Islet precursor cell (in vitro differentiated cells): ENCODE data around the gene HEATR9.

ENCODE experiments used
- DNase-seq: peaks from one replicate; pipeline ENCODE4 v3.0.0-alpha.2; 2018

Gene HEATR9

GRCh38 chr17:35855965-35856364 is 12.7 kb downstream of the HEATR9 start:
- DNase-seq, result no peak

DNA sequence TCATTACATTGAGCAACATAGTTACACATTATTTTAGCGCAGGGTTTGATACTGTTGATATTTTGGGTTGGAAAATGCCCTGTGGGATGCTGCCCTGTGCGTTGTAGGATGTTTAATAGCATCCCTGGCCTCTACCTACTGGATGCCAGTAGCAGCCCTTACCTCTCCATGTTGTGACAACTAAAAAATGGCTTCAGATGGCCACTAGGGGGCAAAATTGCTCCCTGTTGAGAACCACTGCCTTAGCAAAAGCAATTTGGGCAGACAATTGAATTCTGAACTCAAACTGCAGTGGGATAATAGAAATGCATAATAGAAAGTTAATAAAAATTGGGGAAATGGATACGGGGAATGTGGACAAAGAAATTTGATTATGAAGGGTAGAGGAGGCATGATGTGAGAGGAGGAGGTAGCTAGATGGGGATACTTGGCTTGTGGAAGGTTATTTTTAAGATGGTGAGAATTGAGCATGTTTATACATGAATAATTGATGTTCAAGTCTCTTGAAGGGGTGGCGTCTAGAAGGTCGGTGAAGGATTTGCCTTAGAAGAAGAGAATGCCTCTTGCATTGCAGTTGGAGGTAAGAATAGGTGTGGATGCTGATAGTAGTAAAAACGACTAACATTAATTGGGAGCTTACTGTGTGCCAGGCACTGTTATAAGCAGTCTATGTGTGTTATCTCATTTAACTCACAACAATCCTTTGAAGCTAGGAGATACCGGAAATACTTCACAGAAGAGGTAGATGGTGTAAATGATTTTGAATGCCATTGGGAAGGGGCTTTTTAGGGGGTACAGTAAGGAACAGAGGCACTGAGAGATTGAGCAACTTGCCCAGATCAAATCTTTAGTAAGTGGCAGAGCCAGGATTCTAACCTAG is 19.0 kb downstream of the HEATR9 start:
- peak; percentile 81 for DNase-seq

- no peak for DNase-seq
These were observed 20.9 kb downstream of the HEATR9 start for GRCh38 chr17:35847633-35848373.

DNA sequence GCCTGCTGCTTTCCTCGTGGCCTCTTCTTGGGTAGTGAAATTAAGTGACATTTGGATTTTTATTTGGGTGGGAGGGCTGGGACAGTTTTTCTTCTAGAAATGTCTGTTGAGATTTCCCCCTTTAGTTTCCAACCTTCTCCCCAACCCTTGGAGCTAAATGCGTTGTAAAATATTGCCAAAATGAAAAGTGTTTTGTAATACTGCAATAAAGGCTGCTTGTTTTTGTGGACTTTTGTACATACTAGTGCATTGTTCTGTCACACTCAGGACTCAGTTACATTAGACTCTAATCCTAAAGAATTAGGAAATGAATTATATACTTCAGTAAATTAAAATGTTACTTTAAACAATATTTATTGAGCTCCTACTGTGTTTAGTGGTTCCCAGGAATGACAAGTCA is 21.7 kb downstream of the HEATR9 start:
- DNase-seq, result no peak

DNA sequence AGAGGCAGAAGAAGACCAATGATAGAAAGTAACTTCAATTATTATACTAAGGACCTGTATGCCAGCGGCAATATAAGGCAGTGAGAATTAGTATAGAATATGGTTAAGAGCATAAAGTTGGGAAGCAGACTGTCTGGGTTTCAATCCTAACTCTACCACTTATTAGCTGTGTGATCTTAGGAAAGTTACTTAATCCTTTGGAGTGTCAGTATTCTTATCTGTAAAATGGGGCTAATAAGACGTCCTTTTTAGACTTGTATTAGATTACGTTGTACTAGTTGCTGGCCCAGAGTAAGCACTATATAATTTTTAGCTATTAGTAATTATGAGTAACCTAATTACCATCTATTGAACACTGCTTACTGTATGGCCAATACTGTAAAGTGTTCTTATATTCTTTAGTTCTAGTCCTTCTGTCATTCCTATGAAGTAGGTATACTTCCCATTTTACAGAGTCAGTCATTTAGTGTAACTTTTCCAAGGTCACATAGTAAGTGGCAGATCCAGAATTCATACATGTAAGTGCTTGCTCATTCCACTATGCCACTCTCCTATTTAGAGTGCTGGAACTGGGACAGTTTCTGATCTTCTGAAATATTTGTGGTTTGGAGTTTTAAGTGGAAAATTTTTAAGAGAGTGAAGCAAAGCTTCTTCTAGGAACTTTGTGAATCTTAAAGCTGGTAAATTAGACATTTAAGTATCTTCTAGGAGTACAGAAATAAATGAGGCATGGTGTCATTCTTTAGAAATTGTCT is 22.5 kb downstream of the HEATR9 start:
- DNase-seq, result no peak

DNA sequence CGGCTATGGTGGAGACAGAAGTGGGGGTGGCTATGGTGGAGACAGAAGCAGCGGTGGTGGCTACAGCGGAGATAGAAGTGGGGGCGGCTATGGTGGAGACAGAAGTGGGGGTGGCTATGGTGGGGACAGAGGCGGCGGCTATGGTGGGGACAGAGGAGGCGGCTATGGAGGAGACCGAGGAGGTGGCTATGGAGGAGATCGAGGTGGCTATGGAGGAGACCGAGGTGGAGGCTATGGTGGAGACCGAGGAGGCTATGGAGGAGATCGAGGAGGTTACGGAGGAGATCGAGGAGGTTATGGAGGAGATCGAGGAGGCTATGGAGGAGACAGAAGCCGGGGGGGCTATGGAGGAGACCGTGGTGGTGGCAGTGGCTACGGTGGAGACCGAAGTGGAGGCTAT is 24.1 kb downstream of the HEATR9 start:
- no peak for DNase-seq

- no peak for DNase-seq
These were observed 25.0 kb downstream of the HEATR9 start for GRCh38 chr17:35843698-35844097.

GRCh38 chr17:35842239-35842638 is 26.5 kb downstream of the HEATR9 start:
- no peak for DNase-seq

DNA sequence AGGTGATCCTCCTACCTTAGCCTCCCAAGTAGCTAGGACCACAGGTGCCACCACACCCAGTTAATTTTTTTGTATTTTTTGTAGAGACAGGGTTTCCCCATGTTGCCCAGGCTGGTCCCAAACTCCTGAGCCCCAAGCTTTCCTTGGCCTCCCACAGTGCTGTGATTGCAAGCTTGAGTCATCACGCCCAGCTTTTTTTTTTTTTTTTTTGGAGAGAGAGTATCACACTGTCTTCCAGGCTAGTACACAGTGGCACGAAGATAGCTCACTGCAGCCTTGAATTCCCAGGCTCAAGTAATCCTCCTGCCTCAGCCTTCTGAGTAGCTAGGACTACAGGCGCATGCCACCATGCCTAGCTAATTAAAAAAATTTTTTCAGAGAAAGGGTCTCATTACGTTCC is 27.2 kb downstream of the HEATR9 start:
- DNase-seq, result no peak

DNA sequence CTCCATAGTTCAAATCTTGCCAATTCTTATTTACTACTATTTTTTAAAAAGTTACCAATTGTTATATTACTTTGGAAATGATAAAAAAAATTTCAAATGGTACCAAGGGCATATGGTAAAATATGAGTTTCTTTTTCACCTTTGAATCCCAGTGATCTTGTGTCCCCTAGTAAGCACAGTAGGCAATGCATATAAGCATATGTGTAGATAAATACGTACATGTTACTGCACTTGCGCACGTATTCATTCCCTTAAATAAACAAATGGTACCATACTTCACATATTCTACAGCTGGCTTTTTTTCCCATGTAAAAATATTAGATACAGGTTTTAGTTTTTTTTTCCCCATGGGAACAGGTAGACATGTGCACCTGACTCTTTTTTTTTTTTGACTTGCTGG is 27.6 kb downstream of the HEATR9 start:
- DNase-seq, result no peak

- no peak for DNase-seq
These were observed 43.5 kb downstream of the HEATR9 start for GRCh38 chr17:35825206-35825605.

DNA sequence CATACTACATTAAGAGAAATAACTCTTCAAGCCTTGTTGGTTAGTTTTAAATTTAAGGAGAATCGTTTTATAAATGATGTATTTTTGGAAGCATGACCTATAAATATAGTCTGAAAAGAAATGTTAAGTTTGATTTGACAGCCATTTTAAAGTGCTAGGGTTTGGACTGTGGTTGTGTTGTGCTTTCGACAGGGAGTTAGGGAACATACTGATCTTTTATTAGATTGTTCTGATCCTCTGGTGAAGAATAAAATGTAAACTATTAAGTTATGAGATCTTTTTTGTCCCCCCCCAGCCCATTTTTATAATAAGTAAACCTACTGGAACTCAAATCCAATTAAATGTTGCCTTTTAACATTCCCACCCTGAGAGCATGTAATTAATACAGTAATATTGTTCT is 47.4 kb downstream of the HEATR9 start:
- DNase-seq, result no peak

DNA sequence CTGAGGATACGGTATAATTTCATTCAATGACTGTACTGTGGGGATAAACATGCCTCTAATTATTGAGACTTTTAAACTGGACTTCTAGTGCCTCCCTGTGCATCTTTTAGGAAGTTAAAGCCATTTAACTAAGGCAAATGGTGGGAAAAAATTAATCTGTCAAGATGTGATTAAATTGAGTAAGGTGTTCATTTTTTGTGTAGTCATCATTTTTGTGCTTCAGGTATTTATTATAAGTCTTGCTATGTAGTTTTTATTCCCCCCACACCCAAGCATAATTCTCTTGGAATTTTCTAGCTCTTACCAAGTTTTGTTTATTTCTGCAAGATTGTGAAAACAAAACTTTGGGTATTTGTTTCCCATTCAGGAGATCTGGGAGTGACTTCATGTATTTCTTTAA is 49.2 kb downstream of the HEATR9 start:
- DNase-seq, result no peak

DNA sequence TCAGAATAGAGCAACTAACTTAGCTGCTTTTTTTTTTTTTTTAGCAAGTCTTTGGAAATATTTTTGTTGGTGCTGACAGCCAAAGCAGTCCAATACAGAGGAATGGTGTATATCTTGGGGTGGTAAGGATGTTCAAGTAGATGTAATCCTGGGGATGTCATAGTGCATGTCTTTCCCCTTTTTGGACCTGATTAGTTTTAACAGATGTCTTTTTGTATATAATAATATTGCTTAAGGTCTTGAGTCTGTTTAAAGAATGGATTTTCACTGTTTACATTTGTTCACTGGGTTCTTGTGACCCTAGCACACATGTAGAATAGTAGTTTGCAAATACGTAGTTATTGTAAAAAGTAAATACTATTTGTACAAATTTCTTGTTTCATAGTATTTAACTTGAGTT is 51.5 kb downstream of the HEATR9 start:
- no peak for DNase-seq

GRCh38 chr17:35816723-35817122 is 52.0 kb downstream of the HEATR9 start:
- no peak for DNase-seq

DNA sequence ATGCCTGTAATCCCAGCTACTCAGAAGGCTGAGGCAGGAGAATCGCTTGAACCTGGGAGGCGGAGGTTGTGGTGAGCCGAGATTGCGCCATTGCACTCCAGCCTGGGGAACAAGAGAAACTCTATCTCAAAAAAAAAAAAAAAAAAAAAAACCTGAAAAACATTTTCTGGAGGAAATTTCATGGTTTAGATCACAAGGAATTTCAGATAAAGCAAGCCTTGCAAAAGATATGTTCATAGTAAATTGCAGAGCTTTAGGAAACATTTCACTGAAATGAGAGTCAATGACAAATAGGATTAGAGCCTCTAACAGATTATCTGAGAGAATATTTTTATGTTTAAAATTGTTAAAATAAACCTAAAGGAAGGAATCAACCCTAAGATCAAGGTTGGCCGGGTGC is 56.2 kb downstream of the HEATR9 start:
- no peak for DNase-seq

DNA sequence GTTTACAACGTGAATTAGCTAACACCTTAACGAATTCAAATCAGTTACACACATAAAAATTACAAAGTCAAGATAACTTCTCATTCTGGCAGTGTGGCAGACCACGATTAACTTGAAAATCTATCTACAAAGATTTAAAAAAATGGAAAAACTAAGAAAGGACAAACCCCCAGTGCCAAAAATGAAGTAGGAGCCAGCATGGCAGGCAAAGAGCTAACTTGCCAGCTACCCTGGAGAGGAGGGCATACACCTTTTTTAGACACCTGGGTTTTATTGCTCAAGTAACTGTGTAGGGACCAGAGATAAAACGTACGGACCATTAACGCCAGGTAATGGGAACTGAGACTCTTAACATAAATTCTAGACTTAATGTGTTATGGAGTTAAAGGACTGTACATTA is 56.9 kb downstream of the HEATR9 start:
- no peak for DNase-seq

DNA sequence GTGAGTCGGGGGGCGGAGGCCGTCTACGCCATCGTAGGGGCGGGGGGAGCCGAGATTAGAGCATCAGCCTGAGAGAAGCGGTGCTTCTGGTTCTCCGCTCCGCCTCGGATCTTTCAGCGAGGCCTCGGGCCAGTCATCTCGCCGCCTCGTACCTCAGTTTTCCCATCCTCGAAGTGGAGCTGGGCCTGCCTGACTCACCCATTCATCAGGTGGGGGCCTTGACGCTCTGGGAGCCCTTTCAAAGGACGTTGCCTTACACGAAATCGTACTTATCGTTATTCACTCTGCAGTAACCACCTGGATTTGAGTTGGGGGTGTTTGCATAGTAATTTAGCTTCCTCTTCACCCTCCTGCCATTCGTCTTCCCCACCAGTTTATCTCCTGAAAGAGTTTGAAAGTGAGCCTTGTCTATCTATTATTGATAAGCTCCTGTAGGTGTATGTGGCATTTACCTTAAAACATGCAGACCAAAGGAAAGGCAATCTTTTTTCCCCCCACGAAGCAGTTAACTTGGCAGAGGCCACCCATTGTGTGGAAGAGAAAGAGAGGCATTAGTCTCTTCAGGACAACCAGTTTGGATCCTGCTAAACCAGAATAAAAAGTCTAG is 58.7 kb downstream of the HEATR9 start:
- DNase-seq, result no peak

- peak; percentile 99 for DNase-seq
These were observed 59.5 kb downstream of the HEATR9 start, which contains the start of gene TAF15 for GRCh38 chr17:35808962-35809854. TSS of gene TAF15 (plus strand) at chr17:35809484. CDS start at chr17:35809570, 86 bp downstream.

GRCh38 chr17:35808240-35808961 is 60.3 kb downstream of the HEATR9 start:
- DNase-seq, result no peak
